GM23338 (cell line): ENCODE measurements around the gene RAD18. TPM values are rescaled to one million over a fixed set of nuclear protein-coding genes. Genes with fewer than 3 reads are reported as not detected.

Source experiments
- ATAC-seq: fragments of 200-7000 bp; cut with Tn5 transposase; 3 replicates; pipeline ENCODE4 v1.9.1; 2020
- DNase-seq: peaks from one replicate; pipeline ENCODE4 v3.0.0-alpha.2; 2015; ENCODE audit warnings: low spot score
- H2AFZ ChIP-seq: fragments of 200-600 bp; sonication (generic); 2 replicates; pipeline ENCODE4 v1.8.0; 2016; ENCODE audit warnings: antibody characterized with exemption, mild to moderate bottlenecking, moderate library complexity
- H3F3A ChIP-seq: fragments of 200-600 bp; sonication (generic); replicated peaks from 2 replicates; pipeline ENCODE4 v1.8.0; 2017; ENCODE audit warnings: antibody characterized with exemption, mixed run types, low read depth
- H3K27ac ChIP-seq: fragments of 200-600 bp; sonication (generic); 2 replicates; pipeline ENCODE4 v1.6.1; 2016; ENCODE audit warnings: low read depth
- H3K27me3 ChIP-seq: fragments of 200-600 bp; sonication (generic); 2 replicates; pipeline ENCODE4 v1.8.0; 2016; ENCODE audit warnings: mild to moderate bottlenecking, mixed run types, moderate library complexity; ENCODE audit not compliant: insufficient read depth
- H3K36me3 ChIP-seq: fragments of 200-600 bp; sonication (generic); 2 replicates; pipeline ENCODE4 v1.8.0; 2016; ENCODE audit warnings: mild to moderate bottlenecking; ENCODE audit not compliant: insufficient read depth
- H3K4me1 ChIP-seq: fragments of 200-600 bp; sonication (generic); 2 replicates; pipeline ENCODE4 v1.8.0; 2016; ENCODE audit warnings: mild to moderate bottlenecking, moderate library complexity; ENCODE audit not compliant: insufficient read depth
- H3K4me2 ChIP-seq: fragments of 200-600 bp; sonication (generic); 2 replicates; pipeline ENCODE4 v1.7.1; 2017; ENCODE audit warnings: mixed run types
- H3K4me3 ChIP-seq: fragments of 200-600 bp; sonication (generic); 2 replicates; pipeline ENCODE4 v1.6.1; 2016; ENCODE audit warnings: mixed run types
- H3K79me2 ChIP-seq: fragments of 200-600 bp; sonication (generic); replicated peaks from 2 replicates; pipeline ENCODE4 v1.8.0; 2017; ENCODE audit warnings: mild to moderate bottlenecking; ENCODE audit not compliant: insufficient read depth
- H3K9me2 ChIP-seq: fragments of 200-600 bp; sonication (generic); 2 replicates; pipeline ENCODE4 v1.8.0; 2017; ENCODE audit not compliant: insufficient read depth
- H4K20me1 ChIP-seq: fragments of 200-600 bp; sonication (generic); replicated peaks from 2 replicates; pipeline ENCODE4 v1.8.0; 2017; ENCODE audit warnings: mild to moderate bottlenecking; ENCODE audit not compliant: insufficient read depth
- H3K27ac Mint-ChIP-seq: 2 replicates; pipeline ENCODE4 v1.8.0; 2020; ENCODE audit warnings: inconsistent platforms, mild to moderate bottlenecking, moderate library complexity, mixed read lengths
- H3K27me3 Mint-ChIP-seq: 3 replicates; pipeline ENCODE4 v1.8.0; 2022; ENCODE audit warnings: low read depth, mild to moderate bottlenecking, moderate library complexity, mixed read lengths, inconsistent platforms; ENCODE audit not compliant: insufficient read depth, poor library complexity
- H3K36me3 Mint-ChIP-seq: 3 replicates; pipeline ENCODE4 v1.8.0; 2021; ENCODE audit warnings: low read depth, mild to moderate bottlenecking, inconsistent platforms, moderate library complexity, mixed read lengths
- H3K4me1 Mint-ChIP-seq: 3 replicates; pipeline ENCODE4 v1.8.0; 2020; ENCODE audit warnings: mild to moderate bottlenecking, inconsistent platforms, mixed read lengths
- H3K4me3 Mint-ChIP-seq: 3 replicates; pipeline ENCODE4 v1.8.0; 2021; ENCODE audit warnings: moderate library complexity, mild to moderate bottlenecking, inconsistent platforms, mixed read lengths
- H3K9me3 Mint-ChIP-seq: 3 replicates; pipeline ENCODE4 v1.8.0; 2020; ENCODE audit warnings: moderate library complexity, mild to moderate bottlenecking, inconsistent platforms, mixed read lengths
- CREB1 ChIP-seq: fragments of 250-450 bp; sonication (Bioruptor Pico); IDR thresholded peaks from 2 replicates; pipeline ENCODE4 v1.5.0; 2020; ENCODE audit warnings: low read depth, mild to moderate bottlenecking, moderate library complexity
- CTCF ChIP-seq, 2 experiments: fragments of 200-600 bp in 1 of 2; sonication (generic) in 1 of 2; conservative IDR thresholded peaks; 2 replicates each; pipeline versions ENCODE4 v1.5.1 to v1.6.1; 2016 to 2017; ENCODE audit warnings: antibody characterized with exemption in 2 of 2, low read depth in 2 of 2, mild to moderate bottlenecking in 2 of 2, moderate library complexity in 1 of 2
- ETS1 ChIP-seq: IDR thresholded peaks from 2 replicates; pipeline ENCODE4 v1.6.1; 2016; ENCODE audit warnings: antibody characterized with exemption
- POLR2AphosphoS5 ChIP-seq: IDR thresholded peaks from 2 replicates; pipeline ENCODE4 v1.6.1; 2016; ENCODE audit warnings: antibody characterized with exemption, low read depth
- STAT1 ChIP-seq: IDR thresholded peaks from one replicate; pipeline ENCODE4 v1.6.1; 2016; ENCODE audit warnings: antibody characterized with exemption; ENCODE audit not compliant: unreplicated experiment
- ZNF114 ChIP-seq: fragments of 250-450 bp; sonication (Bioruptor Pico); IDR thresholded peaks from 2 replicates; pipeline ENCODE4 v1.5.0; 2020; ENCODE audit warnings: mild to moderate bottlenecking, moderate library complexity
- ZNF462 ChIP-seq: fragments of 250-450 bp; sonication (Bioruptor Pico); IDR thresholded peaks from 2 replicates; pipeline ENCODE4 v1.5.0; 2020; ENCODE audit warnings: mild to moderate bottlenecking, moderate library complexity
- polyA plus RNA-seq: library from polyadenylated mRNA; unstranded; fragments of >200 nt; fragmentation: Nextera tagmentation; extraction: Ambion mirVana; gene quantifications from 2 replicates; pipeline ENCODE4 v1.2.1, GENCODE V29; 2016
- total RNA-seq: library from RNA; depleted of rRNA; stranded (reverse); fragments of >200 nt; shearing (Covaris generic); gene quantifications from 2 replicates; pipeline ENCODE4 v1.2.3, GENCODE V29; 2014

RAD18 gene
- total and polyA plus RNA-seq, 2 experiments from 2014 or later, result 25.4 to 40.1 TPM

- no peaks in the 10 kb centered on the region for H3F3A ChIP-seq
- Mint-ChIP-seq H3K9me3 (peaks cover 3% of the 10 kb centered on the region; the same call in 1 of the 3 replicates), H3K27ac (no peak overlapping the region), H3K36me3 (no peaks in the 10 kb centered on the region), H3K4me3 (no peak overlapping the region; the same call in 2 of the 3 replicates), H3K4me1 (peaks cover 6% of the 10 kb centered on the region; the same call in 1 of the 3 replicates), H3K27me3 (peaks cover 5% of the 10 kb centered on the region)
- H3K79me2 ChIP-seq, result no peaks in the 10 kb centered on the region
- no peaks in the 10 kb centered on the region for H4K20me1 ChIP-seq
- H3K27me3 ChIP-seq, result no peaks in the 10 kb centered on the region
- peaks cover 9% of the 10 kb centered on the region; the same call in 1 of the 2 replicates for H3K9me2 ChIP-seq
- H3K4me3 ChIP-seq, result no peak overlapping the region
- no peak for TF ChIP-seq ZNF462 (CRISPR knock-in tag)
- TF ChIP-seq ETS1, result no peak
- TF ChIP-seq STAT1, result no peak
- no peak for TF ChIP-seq ZNF114
- TF ChIP-seq CTCF (conservative IDR thresholded peaks at IDR 0.05; ENCODE audit: low read depth in 2 of 2), result no peak
- no peak for TF ChIP-seq CREB1 (CRISPR knock-in tag)
- no peak for TF ChIP-seq POLR2AphosphoS5
- no peak overlapping the region for H3K4me2 ChIP-seq
- no peaks in the 10 kb centered on the region for H3K4me1 ChIP-seq
- H3K36me3 ChIP-seq, result no peaks in the 10 kb centered on the region
- DNase-seq (no peak), ATAC-seq (no peak)
- H3K27ac ChIP-seq, result no peak overlapping the region
- H2AFZ ChIP-seq, result no peak overlapping the region
These were observed 11.2 kb upstream of the RAD18 start for GRCh38 chr3:8974458-8974857.
